ENCODE data around the gene NELL1. TPM values are rescaled to one million over a fixed set of nuclear protein-coding genes. Genes with fewer than 3 reads are reported as not detected.

The NELL1 gene
- total RNA-seq, 1 experiment from 2014 or later: 0.22 TPM

DNA sequence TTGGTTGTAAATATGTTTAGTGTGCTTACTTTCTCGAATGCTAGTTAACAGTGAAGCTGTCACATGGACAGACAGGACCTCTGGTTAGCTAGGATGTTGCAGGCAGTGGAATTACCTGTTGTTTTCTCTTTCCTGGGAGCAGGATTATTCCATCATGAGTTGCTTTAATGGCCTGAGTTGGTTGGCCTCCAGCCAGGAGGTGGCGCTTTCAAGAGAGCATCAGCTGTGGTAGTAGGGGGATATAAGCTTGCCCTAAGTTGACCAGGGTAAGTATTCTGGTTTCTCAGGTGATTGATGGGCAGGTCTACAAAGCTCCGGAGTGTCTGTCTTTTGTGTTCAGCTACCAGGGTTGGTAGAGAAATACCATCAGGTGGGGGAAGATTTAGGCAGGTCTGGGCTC, 43.5 kb downstream of the NELL1 start:
- H3K27ac Mint-ChIP-seq: no peak overlapping the region
- no peak overlapping the region for H3K4ac ChIP-seq (ENCODE audit: low read depth, low read length)
- peaks cover 2 to 12% (median 6%) of the 10 kb centered on the region in 3 experiments; a peak in 4 of 7 replicates for H3K36me3 Mint-ChIP-seq (ENCODE audit: insufficient read depth in 1 of 3, low read depth in 3 of 3)
- no peak overlapping the region for H3K27ac ChIP-seq (ENCODE audit: insufficient read length, low read depth, low read length)
- H2AFZ ChIP-seq (ENCODE audit: low read length): no peak overlapping the region
- TF ChIP-seq, protein P1, sequence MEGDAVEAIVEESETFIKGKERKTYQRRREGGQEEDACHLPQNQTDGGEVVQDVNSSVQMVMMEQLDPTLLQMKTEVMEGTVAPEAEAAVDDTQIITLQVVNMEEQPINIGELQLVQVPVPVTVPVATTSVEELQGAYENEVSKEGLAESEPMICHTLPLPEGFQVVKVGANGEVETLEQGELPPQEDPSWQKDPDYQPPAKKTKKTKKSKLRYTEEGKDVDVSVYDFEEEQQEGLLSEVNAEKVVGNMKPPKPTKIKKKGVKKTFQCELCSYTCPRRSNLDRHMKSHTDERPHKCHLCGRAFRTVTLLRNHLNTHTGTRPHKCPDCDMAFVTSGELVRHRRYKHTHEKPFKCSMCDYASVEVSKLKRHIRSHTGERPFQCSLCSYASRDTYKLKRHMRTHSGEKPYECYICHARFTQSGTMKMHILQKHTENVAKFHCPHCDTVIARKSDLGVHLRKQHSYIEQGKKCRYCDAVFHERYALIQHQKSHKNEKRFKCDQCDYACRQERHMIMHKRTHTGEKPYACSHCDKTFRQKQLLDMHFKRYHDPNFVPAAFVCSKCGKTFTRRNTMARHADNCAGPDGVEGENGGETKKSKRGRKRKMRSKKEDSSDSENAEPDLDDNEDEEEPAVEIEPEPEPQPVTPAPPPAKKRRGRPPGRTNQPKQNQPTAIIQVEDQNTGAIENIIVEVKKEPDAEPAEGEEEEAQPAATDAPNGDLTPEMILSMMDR (conservative IDR thresholded peaks at IDR 0.05): peak; percentile 44; the same call in 2 of the 3 replicates
- H3K23ac ChIP-seq (ENCODE audit: insufficient read length, low read depth, low read length): no peak overlapping the region
- H3K4me1 ChIP-seq (ENCODE audit: insufficient read depth, low read length): no peaks in the 10 kb centered on the region
- no peaks in the 10 kb centered on the region for H3K4me1 Mint-ChIP-seq
- WGBS (ENCODE audit: extremely low coverage, insufficient read length, low lambda C conversion rate): no CpG with 5 or more reads among the region's 3 CpGs
- H4K5ac ChIP-seq (ENCODE audit: insufficient read length, low read depth, low read length): no peak overlapping the region
- H3K9me3 ChIP-seq (ENCODE audit: control insufficient read depth, low read depth, low read length): no peaks in the 10 kb centered on the region
- no peaks in the 10 kb centered on the region for H3K23me2 ChIP-seq (ENCODE audit: insufficient read length, low read depth, low read length, poor library complexity, severe bottlenecking)
- no peak overlapping the region for H2BK15ac ChIP-seq (ENCODE audit: low read depth, low read length)
- H3K4me2 ChIP-seq (ENCODE audit: insufficient read depth, insufficient read length, low read length): no peak overlapping the region
- H4K8ac ChIP-seq (replicated peaks; ENCODE audit: insufficient read length, low read depth, low read length): no peak overlapping the region
- H2BK20ac ChIP-seq (ENCODE audit: low read depth, low read length, poor library complexity, severe bottlenecking): no peak overlapping the region
- no peak overlapping the region for H3K4me3 Mint-ChIP-seq
- H3K56ac ChIP-seq (ENCODE audit: insufficient read length, low read depth, low read length): no peak overlapping the region
- H3K27me3 ChIP-seq (ENCODE audit: insufficient read depth, low read length): no peaks in the 10 kb centered on the region
- no peak overlapping the region for H4K91ac ChIP-seq (ENCODE audit: insufficient read length, low read depth, low read length)
- no peaks in the 10 kb centered on the region for H4K20me1 ChIP-seq (ENCODE audit: control insufficient read depth, insufficient read depth, insufficient read length)
- no peaks in the 10 kb centered on the region for H3K79me2 ChIP-seq (ENCODE audit: insufficient read depth, low read length)
- H2BK120ac ChIP-seq (ENCODE audit: low read depth, low read length, poor library complexity, severe bottlenecking): no peak overlapping the region
- H3K18ac ChIP-seq (ENCODE audit: insufficient read length, low read depth, low read length): no peak overlapping the region
- no peaks in the 10 kb centered on the region for H3K79me1 ChIP-seq (ENCODE audit: insufficient read depth, low read depth, low read length, poor library complexity, severe bottlenecking)
- H2BK5ac ChIP-seq (ENCODE audit: insufficient read length, low read length): no peak overlapping the region
- no peak overlapping the region for H2BK12ac ChIP-seq (ENCODE audit: insufficient read length, low read depth, low read length)
- DNase-seq: peak; percentile 31
- H3K9me3 Mint-ChIP-seq: peaks cover 15 to 18% of the 10 kb centered on the region in 2 experiments
- no peak overlapping the region for H3T11ph ChIP-seq (ENCODE audit: low read length)
- no peak overlapping the region for H2AK5ac ChIP-seq (ENCODE audit: insufficient read length, low read length)
- no peak overlapping the region for H3K9ac ChIP-seq (ENCODE audit: extremely low read depth, insufficient read length, low read length)
- H3K14ac ChIP-seq (ENCODE audit: insufficient read depth, low read length): no peak overlapping the region
- no peaks in the 10 kb centered on the region; the same call in 1 of the 2 replicates for H3K27me3 Mint-ChIP-seq (ENCODE audit: low read depth)

All from H9 (cell line).